Trophoblast cell (in vitro differentiated cells and primary cell): ENCODE data around the gene ZNF658.
"Not testable (repeated sequence)": the region's sequence is repeated elsewhere in the genome, so short reads cannot be mapped to it uniquely, and the experiment has no call there.

Source experiments
- DNase-seq, 2 donors: peaks; one replicate each; pipeline ENCODE4 v3.0.0-alpha.2; 2016
- H2AFZ ChIP-seq: 2 replicates; pipeline ENCODE4 v1.6.1; 2013; ENCODE audit warnings: low read length, moderate library complexity, mild to moderate bottlenecking; ENCODE audit not compliant: insufficient read depth, poor library complexity
- H2AK5ac ChIP-seq: 2 replicates; pipeline ENCODE4 v1.6.1; 2013; ENCODE audit warnings: mild to moderate bottlenecking, low read length
- H2BK120ac ChIP-seq: 2 replicates; pipeline ENCODE4 v1.6.1; 2013; ENCODE audit warnings: low read length, mild to moderate bottlenecking, moderate library complexity; ENCODE audit not compliant: insufficient read depth, poor library complexity
- H2BK12ac ChIP-seq: 2 replicates; pipeline ENCODE4 v1.6.1; 2013; ENCODE audit warnings: mild to moderate bottlenecking, low read length, moderate library complexity
- H2BK5ac ChIP-seq: 2 replicates; pipeline ENCODE4 v1.6.1; 2013; ENCODE audit warnings: low read length, low read depth, moderate library complexity, mild to moderate bottlenecking; ENCODE audit not compliant: poor library complexity
- H3K14ac ChIP-seq: 2 replicates; pipeline ENCODE4 v1.6.1; 2013; ENCODE audit warnings: mild to moderate bottlenecking, low read length
- H3K18ac ChIP-seq: 2 replicates; pipeline ENCODE4 v1.6.1; 2013; ENCODE audit warnings: mild to moderate bottlenecking, low read length
- H3K23ac ChIP-seq: 2 replicates; pipeline ENCODE4 v1.6.1; 2013; ENCODE audit warnings: low read length
- H3K27ac ChIP-seq: 2 replicates; pipeline ENCODE4 v1.5.1; 2013; ENCODE audit warnings: low read depth, mild to moderate bottlenecking, inconsistent platforms, low read length, moderate library complexity
- H3K27me3 ChIP-seq: 2 replicates; pipeline ENCODE4 v1.6.1; 2013; ENCODE audit warnings: inconsistent platforms, mild to moderate bottlenecking, low read length, moderate library complexity; ENCODE audit not compliant: insufficient read depth
- H3K36me3 ChIP-seq, 2 experiments: 1 replicate in 1 of 2; 2 replicates in 1 of 2; pipeline ENCODE4 v1.6.1; 2013; ENCODE audit warnings: low read length in 2 of 2, mild to moderate bottlenecking in 2 of 2, moderate library complexity in 1 of 2; ENCODE audit not compliant: insufficient read depth in 2 of 2, control insufficient read depth in 1 of 2
- H3K4ac ChIP-seq: 2 replicates; pipeline ENCODE4 v1.6.1; 2013; ENCODE audit warnings: low read depth, mild to moderate bottlenecking, low read length, moderate library complexity
- H3K4me1 ChIP-seq, 2 experiments: 1 replicate in 1 of 2; 2 replicates in 1 of 2; pipeline ENCODE4 v1.6.1; 2013; ENCODE audit warnings: low read length in 2 of 2, mild to moderate bottlenecking in 2 of 2, moderate library complexity in 1 of 2; ENCODE audit not compliant: insufficient read depth in 2 of 2, control insufficient read depth in 1 of 2
- H3K4me2 ChIP-seq: 2 replicates; pipeline ENCODE4 v1.6.1; 2013; ENCODE audit warnings: inconsistent platforms, mild to moderate bottlenecking, low read length, moderate library complexity
- H3K4me3 ChIP-seq: 2 replicates; pipeline ENCODE4 v1.5.1; 2013; ENCODE audit warnings: mild to moderate bottlenecking, low read depth, low read length, inconsistent platforms
- H3K79me1 ChIP-seq: one replicate; pipeline ENCODE4 v1.6.1; 2013; ENCODE audit warnings: low read length
- H3K79me2 ChIP-seq: 2 replicates; pipeline ENCODE4 v1.6.1; 2013; ENCODE audit warnings: low read length, mild to moderate bottlenecking; ENCODE audit not compliant: control insufficient read depth, insufficient read depth, poor library complexity
- H3K9ac ChIP-seq: 2 replicates; pipeline ENCODE4 v1.6.1; 2013; ENCODE audit warnings: mild to moderate bottlenecking, low read length
- H3K9me3 ChIP-seq: 2 replicates; pipeline ENCODE4 v1.6.1; 2013; ENCODE audit warnings: low read depth, mild to moderate bottlenecking, control low read depth, inconsistent platforms, low read length; ENCODE audit not compliant: insufficient read depth
- H4K12ac ChIP-seq: 2 replicates; pipeline ENCODE4 v1.6.1; 2013; ENCODE audit warnings: low read depth, mild to moderate bottlenecking, low read length, moderate library complexity
- H4K8ac ChIP-seq: 2 replicates; pipeline ENCODE4 v1.6.1; 2013; ENCODE audit warnings: low read depth, mild to moderate bottlenecking, low read length, moderate library complexity
- H4K91ac ChIP-seq: one replicate; pipeline ENCODE4 v1.6.1; 2013; ENCODE audit warnings: low read depth, mild to moderate bottlenecking, low read length, moderate library complexity
- WGBS: extraction: QIAGEN DNeasy Blood & Tissue Kit; methylation state at CpG from one replicate; pipeline ENCODE4 v1.1.7; 2013; ENCODE audit warnings: missing lambda C conversion rate; ENCODE audit not compliant: insufficient read length, insufficient coverage; ENCODE audit errors: extremely low coverage; 5-methylcytosine and 5-hydroxymethylcytosine counted together

The ZNF658 gene

GRCh38 chr9:66920072-66920471 lies 19.5 kb downstream of the ZNF658 start:
- not testable (repeated sequence) for H2AFZ ChIP-seq, H3K4me2 ChIP-seq, H3K27ac ChIP-seq, H3K36me3 ChIP-seq, H3K4ac ChIP-seq, H2AK5ac ChIP-seq, H3K9me3 ChIP-seq, H4K91ac ChIP-seq, H4K12ac ChIP-seq, H3K79me1 ChIP-seq, H3K79me2 ChIP-seq, H3K14ac ChIP-seq, H3K9ac ChIP-seq, H3K18ac ChIP-seq, H2BK120ac ChIP-seq, H3K4me3 ChIP-seq, H2BK12ac ChIP-seq, H3K27me3 ChIP-seq, DNase-seq, H3K23ac ChIP-seq, H2BK5ac ChIP-seq, H3K4me1 ChIP-seq, H4K8ac ChIP-seq
- no CpG with 5 or more reads among the region's 4 CpGs for WGBS

DNA sequence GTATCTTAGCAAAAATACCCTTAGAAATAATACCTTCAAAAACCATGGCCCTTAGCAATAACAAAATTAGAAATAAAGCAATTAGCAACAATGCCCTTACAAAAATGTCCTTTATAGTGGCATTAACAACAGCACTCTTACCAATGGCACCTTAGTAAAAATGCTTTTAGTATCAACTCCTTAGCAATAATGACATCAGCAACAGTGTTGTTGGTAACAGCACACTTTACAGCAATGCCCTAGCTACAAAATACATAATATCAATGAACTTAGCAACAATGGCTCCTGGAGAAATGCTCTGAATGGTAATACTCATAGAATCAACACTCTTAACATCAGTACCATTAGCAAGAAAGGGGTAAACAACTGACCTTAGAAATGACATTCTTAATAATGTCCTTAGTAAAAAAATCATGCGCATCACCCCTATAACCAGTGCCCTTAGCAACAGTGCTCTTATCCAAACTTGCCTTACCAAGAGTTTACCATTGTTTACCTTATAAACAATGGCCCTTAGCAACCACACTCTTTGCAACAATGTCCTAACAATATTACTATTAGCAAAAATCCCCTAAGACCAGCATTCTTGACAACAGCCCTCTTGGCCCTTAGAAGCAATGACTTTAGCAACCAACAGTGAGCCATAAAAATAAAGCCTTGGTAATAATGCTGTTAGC lies 35.8 kb downstream of the ZNF658 start:
- not testable (repeated sequence) for H2AFZ ChIP-seq, H3K18ac ChIP-seq, H2AK5ac ChIP-seq, H4K8ac ChIP-seq, H2BK5ac ChIP-seq, H2BK12ac ChIP-seq, H3K9me3 ChIP-seq, H3K79me2 ChIP-seq, H3K14ac ChIP-seq, DNase-seq, H3K23ac ChIP-seq, H3K9ac ChIP-seq, H3K27me3 ChIP-seq, H3K4me3 ChIP-seq, H3K4me1 ChIP-seq, H3K79me1 ChIP-seq, H3K36me3 ChIP-seq, H3K4ac ChIP-seq, H4K91ac ChIP-seq, H3K27ac ChIP-seq, H4K12ac ChIP-seq, H2BK120ac ChIP-seq, H3K4me2 ChIP-seq
- no CpG with 5 or more reads among the region's 1 CpG for WGBS

DNA sequence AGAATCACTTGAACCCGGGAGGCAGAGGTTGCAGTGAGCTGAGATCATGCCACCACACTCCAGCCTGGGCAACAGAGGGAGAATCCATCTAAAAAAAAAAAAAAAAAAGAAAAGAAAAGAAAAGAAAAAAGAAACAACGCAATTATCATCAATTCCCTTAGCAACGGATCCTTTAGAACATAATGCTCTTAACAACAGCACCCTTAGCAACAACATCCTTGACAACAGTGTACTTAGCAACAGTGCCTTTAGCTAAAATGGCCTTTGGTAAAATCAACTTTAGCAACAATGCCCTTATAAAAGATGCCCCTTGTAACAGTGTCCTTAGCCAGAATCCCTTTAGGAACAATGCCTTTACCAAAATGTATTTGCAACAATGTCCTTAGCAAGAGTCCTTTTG lies 37.1 kb downstream of the ZNF658 start:
- not testable (repeated sequence) for H3K14ac ChIP-seq, H2AK5ac ChIP-seq, H2AFZ ChIP-seq, H2BK120ac ChIP-seq, H3K4me3 ChIP-seq, H3K4ac ChIP-seq, H3K4me1 ChIP-seq, H4K12ac ChIP-seq, H4K8ac ChIP-seq, H3K79me1 ChIP-seq, H4K91ac ChIP-seq, H3K9ac ChIP-seq, H2BK12ac ChIP-seq, H3K79me2 ChIP-seq, H3K18ac ChIP-seq, H3K27ac ChIP-seq, H3K23ac ChIP-seq, H3K4me2 ChIP-seq, H3K36me3 ChIP-seq, H2BK5ac ChIP-seq, H3K27me3 ChIP-seq, H3K9me3 ChIP-seq
- no CpG with 5 or more reads among the region's 3 CpGs for WGBS
- DNase-seq = peak; percentile 7 to 52

DNA sequence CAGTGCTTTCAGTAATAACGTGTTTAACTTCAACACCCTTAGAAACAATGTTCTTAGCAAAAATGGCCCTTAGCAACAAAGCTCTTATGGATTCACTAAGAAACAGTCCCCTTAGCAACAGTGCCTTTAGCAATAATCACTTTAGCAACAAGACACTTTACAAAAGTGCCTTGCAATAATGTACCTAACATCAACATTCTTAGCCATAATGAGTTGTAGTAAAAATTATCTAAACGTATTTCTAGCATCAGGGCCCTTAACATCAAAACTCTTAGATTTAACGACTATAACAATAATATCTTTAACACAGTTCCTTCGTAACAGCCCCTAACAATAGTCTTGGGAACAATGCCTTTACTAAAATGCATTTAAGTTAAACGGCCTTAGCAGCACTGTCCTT lies 37.8 kb downstream of the ZNF658 start:
- not testable (repeated sequence) for H2AK5ac ChIP-seq, H3K14ac ChIP-seq, H3K18ac ChIP-seq, H3K27me3 ChIP-seq, H3K4me2 ChIP-seq, H3K27ac ChIP-seq, H2BK12ac ChIP-seq, H3K79me1 ChIP-seq, H4K8ac ChIP-seq, H4K91ac ChIP-seq, H3K4me1 ChIP-seq, H2AFZ ChIP-seq, H4K12ac ChIP-seq, H2BK120ac ChIP-seq, H3K36me3 ChIP-seq, H3K23ac ChIP-seq, H2BK5ac ChIP-seq, H3K4me3 ChIP-seq, H3K4ac ChIP-seq, H3K9me3 ChIP-seq, H3K79me2 ChIP-seq, H3K9ac ChIP-seq
- WGBS = no CpG with 5 or more reads among the region's 5 CpGs
- peak; percentile 0 to 81 for DNase-seq
